Smooth muscle cell (in vitro differentiated cells): Measurements from ENCODE around the gene MAP3K21. TPM values are rescaled to one million over a fixed set of nuclear protein-coding genes. Genes with fewer than 3 reads are reported as not detected.

ENCODE experiments used
- DNase-seq: peaks from one replicate; lab custom pipeline; 2025; ENCODE audit not compliant: unreplicated experiment; lab: John Stamatoyannopoulos, UW
- H2AFZ ChIP-seq: fragments of 200-600 bp; sonication (generic); 2 replicates; pipeline ENCODE4 v1.6.0; 2016; ENCODE audit warnings: antibody characterized with exemption, low read depth, mild to moderate bottlenecking
- H3F3A ChIP-seq: fragments of 200-600 bp; sonication (generic); 2 replicates; pipeline ENCODE4 v1.6.0; 2017; ENCODE audit warnings: antibody characterized with exemption, low read depth
- H3K27ac ChIP-seq: fragments of 200-600 bp; sonication (generic); 2 replicates; pipeline ENCODE4 v1.5.1; 2016; ENCODE audit warnings: low read depth, mild to moderate bottlenecking
- H3K27me3 ChIP-seq: fragments of 200-600 bp; sonication (generic); 2 replicates; pipeline ENCODE4 v1.6.1; 2016; ENCODE audit warnings: low read depth, mild to moderate bottlenecking
- H3K36me3 ChIP-seq: fragments of 200-600 bp; sonication (generic); 2 replicates; pipeline ENCODE4 v1.5.1; 2016; ENCODE audit warnings: low read depth
- H3K4me1 ChIP-seq: fragments of 200-600 bp; sonication (generic); 2 replicates; pipeline ENCODE4 v1.5.1; 2016; ENCODE audit warnings: low read depth
- H3K4me2 ChIP-seq: fragments of 200-600 bp; sonication (generic); 2 replicates; pipeline ENCODE4 v1.6.0; 2016; ENCODE audit warnings: mild to moderate bottlenecking
- H3K4me3 ChIP-seq: fragments of 200-600 bp; sonication (generic); 2 replicates; pipeline ENCODE4 v1.5.1; 2016; ENCODE audit warnings: mild to moderate bottlenecking
- H3K79me2 ChIP-seq: fragments of 200-600 bp; sonication (generic); 2 replicates; pipeline ENCODE4 v1.6.0; 2016; ENCODE audit warnings: low read depth, mild to moderate bottlenecking
- H3K9ac ChIP-seq: fragments of 200-600 bp; sonication (generic); 2 replicates; pipeline ENCODE4 v1.6.0; 2016; ENCODE audit warnings: low read depth
- H3K9me3 ChIP-seq: fragments of 200-600 bp; sonication (generic); replicated peaks from 2 replicates; pipeline ENCODE4 v1.5.1; 2016; ENCODE audit warnings: low read depth
- H4K20me1 ChIP-seq: fragments of 200-600 bp; sonication (generic); 2 replicates; pipeline ENCODE4 v1.6.0; 2016; ENCODE audit warnings: low read depth
- WGBS: methylation state at CpG from one replicate; pipeline ENCODE4 v1.1.7; 2016; ENCODE audit warnings: low lambda C conversion rate; 5-methylcytosine and 5-hydroxymethylcytosine counted together
- polyA plus RNA-seq: library from polyadenylated mRNA; unstranded; fragments of >200 nt; fragmentation: Nextera tagmentation; extraction: Ambion mirVana; gene quantifications from 2 replicates; pipeline ENCODE4 v1.2.1, GENCODE V29; 2016
- total RNA-seq: library from RNA; depleted of rRNA; stranded (reverse); fragments of >200 nt; gene quantifications from 2 replicates; pipeline ENCODE4 v1.2.3, GENCODE V29; 2014
- TF ChIP-seq, protein P1 (sequence below): fragments of 200-600 bp; sonication (generic); IDR thresholded peaks from 2 replicates; pipeline ENCODE4 v1.5.1; 2017; ENCODE audit warnings: borderline replicate concordance, mild to moderate bottlenecking, antibody characterized with exemption; ENCODE audit not compliant: insufficient read depth, poor library complexity, severe bottlenecking

MAP3K21 gene
- total and polyA plus RNA-seq, 2 experiments from 2014 or later, result 0.40 to 2.4 TPM

DNA sequence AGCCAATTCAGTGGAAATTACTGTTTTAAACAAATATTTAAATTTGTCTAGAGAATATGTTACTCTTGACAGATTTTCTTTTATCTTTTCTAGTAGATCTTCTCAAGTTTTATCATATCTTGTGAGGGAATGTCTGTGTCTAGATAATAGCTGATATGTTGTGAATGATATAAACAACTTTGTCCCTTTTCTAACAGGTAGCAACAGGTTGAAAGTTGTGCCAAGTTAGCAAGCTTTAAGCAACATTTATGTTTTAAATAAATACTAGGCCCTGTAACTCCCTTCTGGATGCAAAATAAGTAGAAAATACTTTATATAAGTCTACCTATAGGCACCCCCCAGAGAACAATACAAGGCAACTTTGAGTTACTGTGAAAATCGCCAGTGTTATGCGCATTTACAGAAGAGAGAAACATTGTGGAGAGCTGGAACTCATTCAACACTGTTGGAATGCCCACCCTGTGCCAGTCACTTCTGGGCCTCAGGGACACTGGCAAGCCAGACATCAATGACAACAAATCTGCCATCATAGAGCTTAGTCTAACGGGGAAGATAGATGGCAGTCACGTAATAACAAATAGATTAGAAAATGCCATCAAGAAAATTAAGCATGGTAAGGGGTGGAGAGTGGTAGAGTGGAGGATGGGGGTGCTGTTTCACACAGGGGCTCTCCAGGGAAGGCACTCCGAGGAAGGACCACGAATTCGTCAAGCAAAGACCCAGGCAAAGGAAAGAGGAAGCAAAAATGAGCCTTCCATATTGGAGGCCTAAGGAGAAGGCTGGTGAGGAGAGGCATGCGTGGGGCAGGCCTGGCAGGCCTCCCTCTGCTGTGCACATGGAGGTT lies 4.4 kb downstream of the MAP3K21 start:
- 78% methylated on average over 8 of the region's 8 CpGs for WGBS
- TF ChIP-seq, protein P1, sequence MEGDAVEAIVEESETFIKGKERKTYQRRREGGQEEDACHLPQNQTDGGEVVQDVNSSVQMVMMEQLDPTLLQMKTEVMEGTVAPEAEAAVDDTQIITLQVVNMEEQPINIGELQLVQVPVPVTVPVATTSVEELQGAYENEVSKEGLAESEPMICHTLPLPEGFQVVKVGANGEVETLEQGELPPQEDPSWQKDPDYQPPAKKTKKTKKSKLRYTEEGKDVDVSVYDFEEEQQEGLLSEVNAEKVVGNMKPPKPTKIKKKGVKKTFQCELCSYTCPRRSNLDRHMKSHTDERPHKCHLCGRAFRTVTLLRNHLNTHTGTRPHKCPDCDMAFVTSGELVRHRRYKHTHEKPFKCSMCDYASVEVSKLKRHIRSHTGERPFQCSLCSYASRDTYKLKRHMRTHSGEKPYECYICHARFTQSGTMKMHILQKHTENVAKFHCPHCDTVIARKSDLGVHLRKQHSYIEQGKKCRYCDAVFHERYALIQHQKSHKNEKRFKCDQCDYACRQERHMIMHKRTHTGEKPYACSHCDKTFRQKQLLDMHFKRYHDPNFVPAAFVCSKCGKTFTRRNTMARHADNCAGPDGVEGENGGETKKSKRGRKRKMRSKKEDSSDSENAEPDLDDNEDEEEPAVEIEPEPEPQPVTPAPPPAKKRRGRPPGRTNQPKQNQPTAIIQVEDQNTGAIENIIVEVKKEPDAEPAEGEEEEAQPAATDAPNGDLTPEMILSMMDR, result no peak
- Histone ChIP-seq H3K4me2 (no peak overlapping the region), H3K9me3 (no peaks in the 10 kb centered on the region), H3K27me3 (peaks cover 27% of the 10 kb centered on the region), H2AFZ (no peak overlapping the region), H3K36me3 (no peaks in the 10 kb centered on the region), H4K20me1 (no peaks in the 10 kb centered on the region), H3K27ac (no peak overlapping the region), H3K4me3 (no peak overlapping the region), H3F3A (no peaks in the 10 kb centered on the region), H3K9ac (no peak overlapping the region), H3K79me2 (no peaks in the 10 kb centered on the region), H3K4me1 (peaks cover 10% of the 10 kb centered on the region)
- DNase-seq, result no peak

DNA sequence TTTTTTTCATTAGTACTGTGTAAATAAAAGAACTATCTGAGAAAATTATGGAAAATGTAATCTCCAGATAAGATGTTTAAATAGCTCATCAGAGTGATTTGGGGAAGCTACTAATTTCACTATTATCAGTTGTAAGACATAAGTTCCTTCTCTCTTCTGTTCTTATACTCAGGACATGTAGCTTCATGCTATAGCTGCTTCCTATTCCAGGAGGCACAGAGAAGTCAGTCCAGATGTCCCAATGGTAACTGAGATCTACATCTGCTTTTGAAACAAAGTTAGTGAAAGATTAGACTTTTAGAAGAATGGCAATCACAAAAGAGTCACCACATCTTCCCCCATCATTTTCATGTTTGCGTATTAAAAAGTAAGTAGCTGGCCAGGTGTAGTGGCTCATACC lies 5.6 kb downstream of the MAP3K21 start:
- Histone ChIP-seq H3K4me2 (no peak overlapping the region), H3K27me3 (peaks cover 26% of the 10 kb centered on the region), H2AFZ (no peak overlapping the region), H3K79me2 (no peaks in the 10 kb centered on the region), H3K4me1 (peaks cover 9% of the 10 kb centered on the region), H3K9me3 (no peaks in the 10 kb centered on the region), H3K27ac (no peak overlapping the region), H4K20me1 (no peaks in the 10 kb centered on the region), H3K4me3 (no peak overlapping the region), H3K9ac (no peak overlapping the region), H3K36me3 (no peaks in the 10 kb centered on the region), H3F3A (no peaks in the 10 kb centered on the region)
- TF ChIP-seq, protein P1, result no peak
- 95% methylated on average over 1 of the region's 1 CpG for WGBS
- no peak for DNase-seq

GRCh38 chr1:233334092-233334491 lies 6.6 kb downstream of the MAP3K21 start:
- no peaks in the 10 kb centered on the region for H3F3A ChIP-seq
- H3K4me1 ChIP-seq, result peaks cover under 1% of the 10 kb centered on the region
- TF ChIP-seq, protein P1, result no peak
- DNase-seq, result no peak
- no peaks in the 10 kb centered on the region for H4K20me1 ChIP-seq
- no peak overlapping the region for H3K4me2 ChIP-seq
- H3K36me3 ChIP-seq, result no peaks in the 10 kb centered on the region
- WGBS, result 93% methylated on average over 7 of the region's 7 CpGs
- H2AFZ ChIP-seq, result no peak overlapping the region
- no peak overlapping the region for H3K9ac ChIP-seq
- no peaks in the 10 kb centered on the region for H3K79me2 ChIP-seq
- H3K27ac ChIP-seq, result no peak overlapping the region
- H3K9me3 ChIP-seq, result no peaks in the 10 kb centered on the region
- no peak overlapping the region for H3K4me3 ChIP-seq
- peaks cover 16% of the 10 kb centered on the region for H3K27me3 ChIP-seq
